GM19193 (cell line): ENCODE data around the gene SHTN1.

Experiments
- POLR2A ChIP-seq: IDR thresholded peaks from 4 replicates; pipeline ENCODE4 v1.6.1; 2011; ENCODE audit not compliant: insufficient read depth, insufficient read length; ENCODE audit errors: extremely low read depth

SHTN1 gene

GRCh38 chr10:116910910-116911309, 94.1 kb downstream of the SHTN1 start:
- no peak for TF ChIP-seq POLR2A

DNA sequence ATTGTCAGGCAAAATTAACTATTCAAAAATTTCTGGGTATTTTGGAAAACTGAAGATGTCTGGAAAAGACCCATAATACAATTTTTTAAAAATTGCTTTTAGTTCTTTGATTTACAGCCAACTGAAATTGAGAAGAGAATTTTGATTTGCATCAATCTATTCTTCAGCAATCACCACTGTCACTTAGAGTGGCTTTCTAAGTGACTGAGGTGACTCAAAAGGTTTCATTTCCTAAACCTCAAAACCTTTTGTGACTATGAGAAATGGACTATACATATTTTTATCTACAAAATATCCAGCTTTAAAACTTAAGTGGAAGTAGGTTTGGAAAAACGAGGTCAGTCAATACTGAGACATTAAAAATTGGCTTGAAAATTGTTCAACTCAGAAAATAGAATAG, 95.7 kb downstream of the SHTN1 start:
- no peak for TF ChIP-seq POLR2A

- no peak for TF ChIP-seq POLR2A
Measured at GRCh38 chr10:116907245-116907987, 97.6 kb downstream of the SHTN1 start.

- TF ChIP-seq POLR2A: no peak
Measured at GRCh38 chr10:116905845-116906210, 99.2 kb downstream of the SHTN1 start.

- no peak for TF ChIP-seq POLR2A
Measured at GRCh38 chr10:116899626-116900025, 105.4 kb downstream of the SHTN1 start.

DNA sequence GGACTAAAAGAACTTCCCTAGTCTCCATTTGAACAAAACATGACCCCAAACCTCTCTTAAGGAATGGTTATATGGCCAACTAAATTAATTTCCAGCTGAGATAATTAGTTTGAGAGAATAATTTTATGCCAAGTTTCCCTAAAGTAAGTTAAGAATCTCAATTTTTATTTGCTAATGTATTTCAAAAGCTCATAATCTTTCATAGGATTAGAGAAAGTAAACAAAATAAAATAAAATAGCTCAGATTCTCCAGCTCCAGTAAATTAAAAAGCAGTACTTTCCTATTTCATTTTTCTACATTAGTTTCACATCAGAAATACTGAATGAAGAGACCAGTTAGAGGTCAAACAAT, 111.3 kb downstream of the SHTN1 start:
- no peak for TF ChIP-seq POLR2A

- no peak for TF ChIP-seq POLR2A
Measured at GRCh38 chr10:116892907-116893685, 111.9 kb downstream of the SHTN1 start.

DNA sequence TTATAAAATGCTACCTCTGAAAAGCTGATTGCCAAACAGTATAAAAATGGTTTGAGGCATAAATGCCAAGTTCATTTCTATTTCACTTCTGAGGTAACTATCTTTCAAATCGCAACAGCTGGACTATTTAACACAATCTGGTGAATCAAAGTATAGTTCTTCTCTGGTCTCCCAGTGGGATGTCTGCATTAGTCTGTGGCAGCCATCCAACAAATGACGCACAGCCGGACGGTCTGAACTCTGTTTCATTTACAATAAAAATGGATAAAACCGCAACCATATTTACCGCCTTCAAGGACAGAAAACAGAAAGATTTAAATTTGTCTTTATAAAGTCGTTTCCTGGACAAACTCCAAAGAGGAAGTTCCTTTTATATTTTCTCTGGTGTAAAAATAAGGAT, 113.8 kb downstream of the SHTN1 start:
- no peak for TF ChIP-seq POLR2A

- no peak for TF ChIP-seq POLR2A
Measured at GRCh38 chr10:116889066-116889465, 115.9 kb downstream of the SHTN1 start.

DNA sequence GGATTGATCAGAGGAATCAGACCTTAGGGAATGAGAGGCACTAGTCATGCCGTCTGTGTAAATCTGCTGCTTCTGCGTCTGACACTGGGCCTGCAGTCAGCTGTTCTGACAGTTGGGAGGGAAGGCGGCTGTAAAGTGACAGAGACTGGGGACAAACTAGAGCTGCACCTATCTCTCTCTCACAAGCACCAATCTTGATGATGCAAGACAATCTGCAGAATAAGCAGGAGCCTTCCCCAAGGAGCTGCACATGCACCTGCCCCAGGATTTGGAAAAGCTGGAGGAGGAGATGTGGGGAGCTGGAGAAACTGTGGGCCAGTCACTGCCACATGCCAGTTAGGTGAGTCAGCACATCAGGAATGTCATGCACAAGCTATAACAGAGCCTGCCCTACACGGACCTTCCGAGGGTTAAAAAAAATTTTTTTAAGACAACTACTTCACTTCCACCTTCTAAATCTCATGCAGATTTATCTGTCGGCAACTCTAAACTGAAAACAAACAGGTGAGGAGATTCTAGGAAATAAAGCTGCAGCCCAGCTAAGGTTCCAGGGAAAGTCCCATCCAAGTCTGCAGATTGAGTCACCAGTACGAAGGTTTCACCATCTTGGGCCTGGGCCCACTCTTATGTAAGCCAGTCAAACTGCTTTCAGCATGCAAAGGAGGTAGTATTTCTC, 116.5 kb downstream of the SHTN1 start:
- TF ChIP-seq POLR2A: no peak

GRCh38 chr10:116886772-116887171, 118.2 kb downstream of the SHTN1 start:
- no peak for TF ChIP-seq POLR2A

- TF ChIP-seq POLR2A: no peak
Measured at GRCh38 chr10:116882639-116883038, 122.3 kb downstream of the SHTN1 start.

- TF ChIP-seq POLR2A: no peak
Measured at GRCh38 chr10:116880716-116881482, 124.1 kb downstream of the SHTN1 start.

DNA sequence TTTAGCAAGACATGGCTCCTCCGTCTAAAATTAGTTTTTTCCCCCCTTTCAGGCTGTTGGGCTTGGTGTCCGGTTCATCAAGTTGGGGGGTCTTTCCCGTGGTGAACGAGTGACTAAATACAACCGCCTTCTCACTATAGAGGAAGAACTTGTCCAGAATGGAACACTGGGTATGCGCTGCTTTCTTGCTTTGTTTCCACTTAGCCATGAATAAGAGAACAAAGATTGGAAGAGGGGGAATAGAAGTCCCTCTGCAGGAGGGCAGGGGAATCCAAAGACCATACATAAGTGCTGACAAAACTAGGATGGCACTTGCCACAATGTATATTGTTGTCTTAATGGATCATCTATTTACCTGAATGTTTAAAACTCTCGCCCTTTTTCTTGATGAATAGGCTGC, 125.2 kb downstream of the SHTN1 start:
- no peak for TF ChIP-seq POLR2A

DNA sequence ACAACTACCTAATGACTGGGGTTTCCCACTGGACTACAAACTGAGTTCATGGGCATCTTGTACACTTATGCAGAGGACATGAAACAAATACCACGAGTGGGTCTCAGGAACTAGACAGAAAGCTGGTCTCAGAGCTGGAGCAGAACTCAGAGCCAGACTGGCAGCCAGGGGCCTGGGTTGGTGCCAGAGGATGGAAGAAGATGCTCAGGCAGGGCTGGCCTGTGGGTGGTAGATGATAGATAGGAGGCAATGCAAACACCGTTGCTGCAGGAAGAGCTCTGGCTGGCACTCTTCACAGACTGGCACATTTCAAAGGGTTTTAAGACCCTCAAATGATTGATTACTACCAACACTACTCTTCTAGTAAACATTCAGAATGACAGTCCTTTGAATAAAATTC, 126.9 kb downstream of the SHTN1 start:
- no peak for TF ChIP-seq POLR2A
